Measurements from ENCODE around the gene PROK2. TPM values are rescaled to one million over a fixed set of nuclear protein-coding genes. Genes with fewer than 3 reads are reported as not detected.

Gene PROK2
- total RNA-seq, 4 donors from 2014 or later, result not detected

GRCh38 chr3:71778353-71778752, 6.6 kb downstream of the PROK2 start:
- WGBS, 2 donors, result 92 to 95% methylated on average over 3 of the region's 3 CpGs
- no peak for DNase-seq (ENCODE audit: low spot score in 2 of 2)
- intact Hi-C loops (cut with DNase I; ENCODE audit: low total_unique reads), result no loop called here
- no peak overlapping the region for H3K4me3 ChIP-seq (ENCODE audit: low read depth, poor library complexity, severe bottlenecking)
- TF ChIP-seq CTCF (IDR thresholded peaks at IDR 0.05), result no peak
- TF ChIP-seq POLR2A (IDR thresholded peaks at IDR 0.05), result no peak

- TF ChIP-seq POLR2A (IDR thresholded peaks at IDR 0.05) (no peak), CTCF (IDR thresholded peaks at IDR 0.05) (no peak)
- WGBS, 2 donors, result 66 to 76% methylated on average over 6 of the region's 6 CpGs
- H3K4me3 ChIP-seq (ENCODE audit: low read depth, poor library complexity, severe bottlenecking), result no peak overlapping the region
- intact Hi-C loops (cut with DNase I; ENCODE audit: low total_unique reads), result no loop called here
- DNase-seq (ENCODE audit: low spot score in 2 of 2), result no peak
Measured at GRCh38 chr3:71776538-71776937, 8.4 kb downstream of the PROK2 start.

GRCh38 chr3:71771884-71772283, 13.1 kb downstream of the PROK2 start:
- no peak for DNase-seq (ENCODE audit: low spot score in 2 of 2)
- H3K4me3 ChIP-seq (ENCODE audit: low read depth, poor library complexity, severe bottlenecking), result no peak overlapping the region
- WGBS, 2 donors, result 71 to 87% methylated on average over 1 of the region's 1 CpG
- intact Hi-C loops (cut with DNase I; ENCODE audit: low total_unique reads), result no loop called here
- TF ChIP-seq CTCF (IDR thresholded peaks at IDR 0.05), result no peak
- no peak for TF ChIP-seq POLR2A (IDR thresholded peaks at IDR 0.05)

GRCh38 chr3:71771126-71771525, 13.8 kb downstream of the PROK2 start:
- H3K4me3 ChIP-seq (ENCODE audit: low read depth, poor library complexity, severe bottlenecking), result no peak overlapping the region
- 68 to 71% methylated on average over 5 of the region's 5 CpGs for WGBS, 2 donors
- DNase-seq (ENCODE audit: low spot score in 2 of 2), result no peak
- TF ChIP-seq POLR2A (IDR thresholded peaks at IDR 0.05) (no peak), CTCF (IDR thresholded peaks at IDR 0.05) (no peak)
- intact Hi-C loops (cut with DNase I; ENCODE audit: low total_unique reads), result no loop called here

GRCh38 chr3:71763426-71763825, 21.5 kb downstream of the PROK2 start:
- TF ChIP-seq CTCF (IDR thresholded peaks at IDR 0.05) (no peak), POLR2A (IDR thresholded peaks at IDR 0.05) (no peak)
- intact Hi-C loops (cut with DNase I; ENCODE audit: low total_unique reads), result no loop called here
- 59 to 60% methylated on average over 5 of the region's 5 CpGs for WGBS, 2 donors
- no peak for DNase-seq (ENCODE audit: low spot score in 2 of 2)
- no peak overlapping the region for H3K4me3 ChIP-seq (ENCODE audit: low read depth, poor library complexity, severe bottlenecking)

GRCh38 chr3:71760140-71760539, 24.8 kb downstream of the PROK2 start:
- no peak overlapping the region for H3K4me3 ChIP-seq (ENCODE audit: low read depth, poor library complexity, severe bottlenecking)
- intact Hi-C loops (cut with DNase I; ENCODE audit: low total_unique reads), result no loop called here
- DNase-seq (ENCODE audit: low spot score in 2 of 2), result no peak
- no peak for TF ChIP-seq POLR2A (IDR thresholded peaks at IDR 0.05)
- no peak for TF ChIP-seq CTCF (IDR thresholded peaks at IDR 0.05)
- WGBS, 2 donors, result 90 to 96% methylated on average over 1 of the region's 1 CpG

Data from lower leg skin (tissue), 4 donors.